Fibroblast of skin of left quadriceps (primary cell): ENCODE data around the gene XPNPEP3.
A peak's percentile ranks its signal among the peaks of the same experiment; 100 is the strongest.
"Not testable (repeated sequence)": the region's sequence is repeated elsewhere in the genome, so short reads cannot be mapped to it uniquely, and the experiment has no call there.

ENCODE experiments used
- DNase-seq, 2 experiments: peaks; one replicate each; pipeline ENCODE4 v3.0.0-alpha.2; 2013; ENCODE audit warnings: low read depth in 2 of 2

The XPNPEP3 gene

DNA sequence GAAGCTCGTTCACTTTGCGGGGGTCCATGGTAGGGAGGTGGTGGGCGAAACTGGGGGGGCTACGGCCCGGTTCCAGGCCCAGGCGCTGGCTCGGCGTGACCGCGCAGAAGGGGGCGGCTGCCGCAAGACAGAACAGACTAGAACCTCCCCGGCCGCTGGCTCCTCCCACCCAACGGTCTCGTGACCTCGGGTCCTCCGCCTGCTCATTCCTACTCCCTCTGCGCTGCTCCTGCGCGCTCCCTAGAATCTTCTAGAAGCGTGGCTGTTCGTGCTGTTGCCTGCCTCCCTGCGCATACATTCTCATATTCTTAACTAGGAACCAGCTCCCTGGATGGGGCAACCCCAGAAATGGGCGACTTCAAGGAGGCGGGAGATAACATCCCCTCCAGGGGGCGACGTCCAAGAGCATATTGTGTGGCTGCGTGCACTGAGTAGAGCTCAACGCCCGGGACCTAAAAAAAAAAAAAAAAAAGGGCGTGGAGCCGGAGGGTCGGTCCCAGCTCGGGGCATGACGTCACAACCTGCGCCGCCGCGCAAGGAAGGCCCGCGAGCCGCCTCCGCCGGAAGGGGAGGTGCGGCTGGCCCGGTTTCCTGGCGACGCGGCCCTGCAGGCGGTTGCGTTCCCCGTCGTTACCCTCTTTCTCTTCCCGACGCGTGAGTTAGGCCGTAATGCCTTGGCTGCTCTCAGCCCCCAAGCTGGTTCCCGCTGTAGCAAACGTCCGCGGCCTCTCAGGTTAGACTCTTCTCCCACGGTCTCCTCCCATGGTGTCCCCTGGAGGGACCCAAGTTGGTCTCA lies at the start of gene XPNPEP3, which contains the start of gene ST13:
XPNPEP3 (plus strand) TSS at position 636 of the 796 bp plus-strand sequence; CDS start at position 670, 34 bp downstream.
ST13 (minus strand) TSS at position 127 of the 796 bp plus-strand sequence; CDS start at position 28, 99 bp downstream.
- DNase-seq: peak; percentile 93

DNA sequence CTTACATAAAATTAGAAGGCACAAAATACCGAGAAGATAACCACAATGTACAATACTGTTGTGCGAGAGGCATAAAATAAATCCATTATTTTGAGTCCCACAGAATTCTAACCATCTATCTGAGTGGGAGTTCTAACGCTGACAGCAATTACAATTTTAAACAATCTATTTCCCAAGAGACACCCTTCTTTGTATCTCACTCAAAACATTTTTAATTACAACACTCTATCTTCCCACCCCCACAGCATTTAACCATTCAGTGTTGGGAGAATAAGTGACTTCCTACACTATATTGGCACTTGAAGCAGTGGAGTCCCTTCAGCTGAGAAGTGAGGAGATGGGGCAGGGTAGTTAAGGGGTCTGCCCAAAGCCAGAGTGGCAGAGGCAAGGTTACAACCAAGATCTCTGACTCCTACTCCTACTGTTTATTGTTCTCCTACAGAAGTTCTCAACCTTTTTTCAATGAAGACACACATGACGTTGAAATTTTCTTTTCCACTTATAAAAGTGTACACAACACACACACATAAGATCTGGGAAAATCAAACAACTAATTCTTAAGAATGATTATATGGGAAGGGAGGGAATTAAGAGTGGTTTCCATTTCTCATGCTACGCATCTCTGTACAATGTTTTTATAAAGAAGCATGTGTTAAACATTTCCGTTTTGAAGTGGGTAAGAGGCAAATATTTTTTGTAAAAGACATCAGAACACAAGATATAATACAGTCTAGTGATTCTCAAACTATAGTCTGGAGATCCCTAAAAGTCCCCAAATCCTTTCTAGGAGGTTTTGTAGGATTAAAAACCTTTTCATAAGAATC lies 48.7 kb upstream of the XPNPEP3 start:
- DNase-seq: no peak

DNA sequence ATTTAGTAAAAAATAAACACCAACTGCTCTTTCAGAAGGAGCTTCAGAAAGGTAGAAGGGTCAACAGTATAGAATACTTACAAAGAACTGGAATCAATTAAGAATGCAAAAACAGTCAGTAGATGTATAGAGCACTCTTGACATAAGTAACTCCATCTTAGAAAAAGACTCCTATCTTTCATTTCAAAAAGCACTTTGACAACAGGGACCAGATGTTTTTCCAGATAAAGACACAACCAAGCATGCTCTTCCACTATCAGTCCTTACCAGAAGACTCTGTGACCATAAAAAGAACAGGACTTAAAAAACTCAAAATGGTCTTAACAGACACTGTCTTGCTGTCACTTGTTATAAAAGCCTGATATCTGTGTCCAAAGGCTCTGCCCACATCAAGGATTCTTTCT lies 43.0 kb upstream of the XPNPEP3 start:
- no peak for DNase-seq

DNA sequence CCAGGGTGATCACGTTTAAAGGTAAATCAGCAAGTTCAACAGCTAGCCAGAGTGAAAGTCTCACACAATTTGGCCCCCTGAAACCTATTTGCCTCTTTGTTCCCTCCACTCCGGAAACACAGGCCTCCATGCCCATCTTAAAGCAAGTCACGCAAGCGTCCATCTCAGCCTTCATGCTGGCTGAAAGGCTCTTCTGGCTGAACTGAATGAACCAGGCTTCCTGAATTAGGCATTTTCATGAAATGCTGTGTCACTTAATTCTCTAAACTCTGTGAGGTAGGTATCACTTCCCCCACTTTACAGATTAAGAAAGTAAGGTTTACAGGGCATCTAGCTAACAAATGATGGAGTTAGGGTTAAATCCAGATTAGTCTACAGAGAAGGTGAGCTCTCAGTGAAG lies 39.2 kb upstream of the XPNPEP3 start:
- no peak for DNase-seq

DNA sequence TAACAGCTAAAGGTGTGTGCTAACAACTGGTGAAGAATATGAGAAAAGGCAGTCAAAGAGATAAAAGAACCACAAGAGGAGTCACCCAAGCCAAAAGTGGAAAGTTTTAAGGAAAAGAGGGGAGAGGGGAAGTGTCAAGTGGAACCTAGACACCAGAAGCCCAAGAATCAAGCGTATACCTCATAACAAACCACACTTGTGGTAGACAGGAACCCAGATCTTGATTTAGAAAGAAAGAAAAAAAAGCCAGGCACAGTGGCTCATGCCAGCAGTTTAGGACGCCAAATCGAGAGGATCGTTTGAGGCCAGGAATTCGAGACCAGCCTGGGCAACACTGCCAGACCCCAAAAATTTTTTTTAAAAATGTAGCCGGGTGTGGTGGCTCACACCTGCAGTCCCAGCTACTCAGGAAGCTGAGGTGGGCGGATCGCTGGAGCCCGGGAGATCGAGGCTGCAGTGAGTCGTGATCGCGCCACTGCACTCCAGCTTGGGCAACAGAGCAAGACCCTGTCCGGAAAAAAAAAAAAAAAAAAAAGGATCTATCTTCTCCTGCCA lies 38.7 kb upstream of the XPNPEP3 start:
- DNase-seq: no peak

DNA sequence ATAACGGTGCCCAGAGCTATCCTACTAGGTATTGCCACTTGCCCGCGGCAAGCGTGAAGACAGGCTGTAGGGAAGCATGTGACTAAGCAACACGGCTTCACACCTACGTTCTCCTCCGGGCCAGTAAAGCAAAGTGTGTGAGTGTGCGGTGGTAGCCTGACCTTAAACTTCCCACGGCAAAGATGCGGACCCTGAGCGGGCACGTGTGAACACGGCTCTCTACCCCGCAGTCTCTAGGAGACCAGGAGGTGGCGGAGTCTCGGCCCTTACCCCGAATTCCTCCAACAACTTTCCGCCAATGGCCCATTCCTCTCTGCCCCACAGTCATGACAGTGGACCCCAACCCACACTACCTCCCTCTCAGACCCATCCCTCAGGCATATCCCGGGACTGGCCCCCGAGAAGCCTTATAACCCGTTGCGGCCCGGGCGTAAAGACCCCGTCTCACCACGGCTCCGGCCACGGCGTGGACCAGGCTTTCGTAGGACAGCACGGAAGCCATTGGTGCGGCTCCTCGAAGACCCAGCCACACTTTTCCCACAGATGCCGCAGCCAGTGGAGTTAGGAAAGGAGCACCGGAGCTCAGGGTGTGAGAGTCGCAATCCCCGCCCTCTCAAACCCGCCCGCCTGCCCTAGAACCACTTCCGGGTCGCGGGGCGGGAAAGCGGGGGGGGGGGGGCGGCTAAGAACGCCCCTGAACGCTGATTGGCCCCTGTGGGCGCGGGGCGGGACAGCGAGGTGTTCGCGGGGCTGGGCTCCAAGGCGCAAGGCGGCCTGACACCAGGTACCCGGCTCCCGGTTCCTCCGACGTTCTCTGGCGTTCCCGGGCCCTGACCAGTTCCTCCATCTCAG lies 38.0 kb upstream of the XPNPEP3 start, which contains the start of gene SLC25A17:
SLC25A17 (minus strand) TSS at position 600 of the 852 bp plus-strand sequence; CDS start at position 502, 98 bp downstream.
- DNase-seq: peak; percentile 53 to 59

DNA sequence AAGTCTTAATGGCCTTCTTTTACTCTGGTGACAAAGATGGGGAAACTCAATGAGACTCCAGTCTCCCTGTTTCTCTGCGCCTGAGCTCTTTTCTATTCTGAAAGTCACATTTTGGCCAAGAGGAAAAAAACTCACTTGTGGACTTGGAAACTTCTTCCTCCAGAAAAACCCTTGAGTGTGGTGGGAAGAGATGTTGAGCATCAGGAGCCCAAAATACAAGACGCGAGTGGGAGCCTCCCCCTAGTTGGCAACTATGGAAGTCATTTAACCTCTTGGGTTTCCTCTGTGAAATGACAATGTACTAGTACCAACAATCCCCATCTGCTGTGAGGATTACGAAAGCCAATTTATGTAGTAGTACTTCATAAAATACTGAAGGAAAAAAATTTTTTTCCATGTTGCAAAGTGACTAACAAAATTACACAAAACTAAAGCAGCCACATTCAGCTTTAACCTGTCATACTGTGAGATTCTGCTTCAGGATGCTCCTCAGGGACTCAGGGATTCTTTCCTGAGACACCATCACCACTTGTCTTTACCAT lies 37.3 kb upstream of the XPNPEP3 start:
- DNase-seq: no peak

DNA sequence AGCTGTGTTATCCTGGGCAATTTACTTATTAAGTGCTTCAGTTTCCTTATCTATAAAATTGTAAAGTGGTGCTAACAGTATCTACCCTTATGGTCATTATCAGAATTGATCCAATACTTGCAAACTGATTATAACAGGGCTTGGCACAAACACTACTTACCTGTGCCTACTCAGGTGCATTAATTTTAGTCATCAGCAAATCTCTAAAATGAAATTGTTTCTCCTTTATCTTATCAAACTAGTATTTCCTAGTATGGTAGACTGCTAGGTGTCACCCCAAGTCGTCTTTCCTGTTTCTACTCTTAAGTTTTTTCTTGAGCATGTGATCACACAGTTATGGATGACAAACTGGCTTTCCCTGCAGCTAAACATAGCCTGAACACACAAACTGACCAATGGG lies 33.5 kb upstream of the XPNPEP3 start:
- DNase-seq: no peak

DNA sequence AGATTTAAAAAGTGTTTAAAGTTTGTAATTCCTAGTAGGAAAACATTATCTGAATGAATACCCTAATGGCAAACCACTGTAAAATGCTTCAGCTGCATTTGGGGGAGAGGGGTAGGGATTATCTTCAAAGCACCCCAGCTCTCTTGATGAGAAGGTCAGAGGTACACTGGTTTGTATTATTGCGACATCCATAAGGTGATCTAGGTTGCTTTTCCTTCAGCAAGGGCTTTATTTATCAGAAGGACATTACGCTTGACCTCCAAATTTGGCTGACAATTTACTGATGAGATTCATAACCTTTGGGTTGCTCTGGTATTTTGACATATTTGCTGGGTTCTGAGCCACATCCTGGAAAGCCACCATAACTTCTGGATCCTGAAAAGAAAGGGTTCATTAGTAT lies 30.7 kb upstream of the XPNPEP3 start:
- not testable (repeated sequence) for DNase-seq

DNA sequence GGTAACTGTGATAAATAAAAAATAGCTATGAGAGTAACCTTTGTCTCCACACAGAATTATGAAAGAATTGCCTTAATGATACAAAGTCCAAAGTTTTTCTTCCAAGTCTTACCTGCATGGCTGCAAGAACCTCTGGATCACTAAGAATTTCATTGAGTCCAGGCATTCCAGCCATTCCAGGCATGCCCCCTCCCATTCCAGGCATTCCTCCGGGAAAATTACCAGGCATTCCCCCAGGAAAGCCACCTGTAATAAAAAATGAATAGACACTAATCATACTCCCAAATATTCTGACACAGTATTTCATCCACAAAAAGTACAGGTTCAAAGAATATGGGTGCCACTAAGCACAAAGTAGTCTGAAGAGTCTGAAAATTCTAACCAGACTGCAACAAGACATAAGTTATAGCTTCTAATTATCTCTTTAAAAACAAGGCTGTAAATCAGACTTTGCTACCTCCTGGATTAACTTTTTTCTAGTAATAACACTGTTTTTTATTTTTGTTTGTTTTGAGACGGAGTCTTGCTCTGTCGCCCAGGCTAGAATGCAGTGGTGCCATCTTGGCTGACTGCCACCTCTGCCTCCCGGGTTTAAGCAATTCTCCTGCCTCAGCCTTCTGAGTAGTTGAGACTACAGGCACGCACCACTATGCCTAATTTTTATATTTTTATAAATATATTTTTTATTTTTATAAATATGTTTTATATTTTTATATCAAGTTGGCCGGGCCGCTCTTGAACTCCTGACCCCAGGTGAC lies 29.8 kb upstream of the XPNPEP3 start:
- no peak for DNase-seq

DNA sequence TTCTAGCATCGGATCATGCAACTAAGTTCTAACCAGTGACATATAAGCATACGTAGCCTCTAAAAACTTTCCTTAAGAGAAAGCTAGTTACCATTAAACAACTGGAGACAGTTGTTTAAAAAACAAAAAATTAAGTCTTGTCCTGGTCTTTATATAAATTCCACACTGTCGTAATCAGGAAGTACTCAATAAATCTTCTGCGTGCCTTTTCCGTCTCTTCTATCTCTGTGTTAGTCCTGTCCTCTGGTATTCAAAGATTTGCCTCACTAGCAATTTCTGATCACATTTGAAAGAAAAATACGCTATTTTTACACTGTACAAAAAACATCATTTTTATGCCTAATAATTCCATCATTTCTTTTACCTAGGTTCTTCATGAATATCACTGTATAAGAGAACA lies 27.8 kb upstream of the XPNPEP3 start:
- DNase-seq: no peak

DNA sequence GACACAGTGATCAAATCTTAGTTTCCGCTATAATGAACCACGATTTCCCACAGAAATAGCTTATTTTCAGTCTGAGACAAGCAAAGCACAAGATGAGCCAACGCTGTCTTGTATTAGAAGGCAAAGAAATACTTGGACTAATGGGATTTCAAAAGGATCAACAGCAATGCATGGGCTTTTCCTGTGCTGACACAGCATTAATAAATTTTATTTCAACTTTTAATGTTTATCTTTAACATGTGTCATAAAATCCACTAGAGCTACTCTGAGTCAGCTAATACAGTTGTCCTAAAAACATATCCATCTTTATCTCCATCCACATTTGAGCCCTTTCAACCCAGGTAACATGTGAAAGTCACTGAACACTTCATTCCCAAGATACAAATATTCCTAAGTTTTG lies 22.3 kb upstream of the XPNPEP3 start:
- DNase-seq: no peak

DNA sequence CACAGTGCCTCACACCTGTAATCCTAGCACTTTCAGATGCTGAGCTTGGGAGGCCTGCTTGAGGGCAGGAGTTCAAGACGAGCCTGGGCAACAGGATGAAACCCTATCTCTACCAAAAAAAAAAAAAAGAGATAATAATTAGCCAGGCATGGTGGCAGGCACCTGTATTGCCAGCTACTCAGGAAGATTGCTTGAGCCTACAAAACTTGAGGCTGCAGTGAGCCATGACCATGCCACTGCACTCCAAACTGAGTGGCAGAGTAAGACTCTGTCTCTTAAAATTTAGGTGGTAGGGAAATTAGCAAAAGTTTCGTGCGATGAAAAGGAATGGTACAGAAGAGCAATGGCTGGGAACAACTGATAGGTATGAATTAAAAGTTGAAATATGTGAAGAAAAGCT lies 18.5 kb upstream of the XPNPEP3 start:
- DNase-seq: no peak

DNA sequence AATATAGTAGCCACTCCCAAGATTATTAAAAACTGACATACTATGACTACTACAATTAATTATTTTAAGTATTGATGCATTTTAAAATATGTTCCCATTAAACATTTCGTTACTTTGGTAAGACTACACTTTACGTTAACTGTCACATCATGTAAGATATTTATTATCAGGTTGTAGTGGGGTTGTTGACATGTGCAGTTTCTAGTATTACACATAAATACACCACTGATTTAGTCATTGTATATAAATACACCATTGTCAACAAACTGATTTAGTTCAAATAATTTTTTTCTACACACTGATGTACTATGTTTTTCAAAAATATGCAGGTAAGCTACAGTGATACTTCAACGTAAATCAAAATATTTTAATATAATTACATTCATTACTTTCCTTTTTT lies 12.0 kb upstream of the XPNPEP3 start:
- DNase-seq: no peak

DNA sequence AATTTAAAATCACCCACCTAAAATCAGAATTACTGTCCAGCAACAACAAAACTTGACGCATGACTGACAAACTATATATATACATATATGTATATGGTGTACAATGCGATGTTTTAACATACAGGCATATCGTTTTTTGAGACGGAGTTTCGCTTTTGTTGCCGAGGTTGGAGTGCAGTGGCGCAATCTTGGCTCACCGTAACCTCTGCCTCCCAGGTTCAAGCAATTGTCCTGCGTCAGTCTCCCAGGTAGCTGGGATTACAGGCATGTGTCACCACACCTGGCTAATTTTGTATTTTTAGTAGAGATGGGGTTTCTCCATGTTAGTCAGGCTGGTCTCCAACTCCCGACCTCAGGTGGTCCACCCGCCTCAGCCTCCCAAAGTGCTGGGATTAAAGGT lies 11.1 kb upstream of the XPNPEP3 start:
- DNase-seq: not testable (repeated sequence)

DNA sequence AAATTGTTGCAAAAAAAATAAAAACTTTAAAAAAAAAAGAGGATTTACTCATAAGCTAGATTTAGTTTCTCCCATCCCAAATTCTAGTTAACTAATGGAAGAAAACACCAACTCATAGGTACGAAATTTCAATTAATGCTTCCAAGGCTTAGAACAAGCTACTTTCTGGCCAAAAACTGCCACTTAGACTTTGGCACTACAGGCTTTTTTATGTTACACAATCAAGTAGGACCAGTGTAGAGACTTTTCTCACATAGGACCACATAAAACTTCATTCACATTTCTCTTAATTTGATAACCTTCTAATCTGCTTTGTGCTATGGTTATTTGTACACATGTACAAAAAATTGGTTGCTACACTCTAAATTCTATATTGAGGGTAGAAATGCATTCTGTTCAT lies 3.6 kb upstream of the XPNPEP3 start:
- DNase-seq: no peak

DNA sequence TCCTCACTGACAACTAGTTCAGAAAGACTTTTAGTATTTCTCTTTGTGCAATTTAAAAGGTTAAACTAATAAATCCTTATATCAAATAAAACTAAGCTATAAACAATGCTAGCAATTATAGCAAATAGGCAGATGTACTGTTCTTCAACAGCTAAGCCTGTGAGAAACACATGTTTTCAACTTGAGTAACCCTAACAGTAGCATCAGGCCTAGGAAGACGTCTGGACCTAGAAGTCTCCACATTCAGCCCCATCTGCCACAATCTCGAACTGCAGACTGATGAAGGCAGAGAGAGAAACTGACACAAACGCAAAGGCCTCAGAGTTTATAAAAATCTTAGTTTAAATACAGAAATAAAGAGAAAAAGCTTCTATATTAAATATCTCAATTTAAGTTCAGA lies 3.0 kb upstream of the XPNPEP3 start:
- DNase-seq: no peak

DNA sequence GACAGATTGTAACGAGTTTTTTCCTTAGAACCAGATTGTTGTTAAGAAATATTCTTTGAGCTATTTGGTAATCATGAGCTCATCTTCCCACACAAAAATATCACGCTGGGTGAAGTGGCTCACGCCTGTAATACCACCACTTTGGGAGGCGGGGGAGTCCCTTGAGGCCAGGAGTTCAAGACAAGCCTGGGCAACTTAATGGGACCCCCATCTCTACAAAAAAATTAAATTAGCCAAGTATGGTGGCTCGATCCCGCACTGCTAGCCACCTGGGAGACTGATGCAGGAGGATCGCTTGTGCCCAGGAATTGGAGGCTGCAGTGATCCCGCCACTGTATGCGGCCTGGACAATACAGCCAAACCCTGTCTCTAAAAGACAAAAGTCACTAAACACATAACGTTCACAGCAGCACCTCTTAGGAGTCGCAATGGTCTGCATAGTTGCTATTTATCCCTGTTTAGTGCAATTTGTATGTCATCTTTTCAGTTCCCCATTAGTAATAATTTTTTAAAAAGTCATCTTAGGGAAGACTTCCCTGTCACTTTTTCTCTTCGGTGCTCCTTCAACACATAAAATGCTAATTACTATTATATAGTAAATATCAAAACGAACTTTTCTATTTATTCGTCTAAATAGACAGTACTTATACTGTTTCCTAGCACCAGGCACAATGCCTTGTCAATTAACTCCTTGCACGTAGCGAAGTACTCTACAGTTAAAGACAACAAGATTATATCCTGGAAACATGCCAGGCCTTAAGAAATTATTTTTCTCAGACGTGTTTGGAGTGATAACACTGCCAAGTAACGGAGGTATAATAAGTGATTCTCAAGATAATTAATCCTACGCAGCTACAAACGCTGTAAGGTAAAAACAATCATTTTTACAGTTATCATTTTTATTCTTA lies 1.6 kb upstream of the XPNPEP3 start:
- DNase-seq: no peak

DNA sequence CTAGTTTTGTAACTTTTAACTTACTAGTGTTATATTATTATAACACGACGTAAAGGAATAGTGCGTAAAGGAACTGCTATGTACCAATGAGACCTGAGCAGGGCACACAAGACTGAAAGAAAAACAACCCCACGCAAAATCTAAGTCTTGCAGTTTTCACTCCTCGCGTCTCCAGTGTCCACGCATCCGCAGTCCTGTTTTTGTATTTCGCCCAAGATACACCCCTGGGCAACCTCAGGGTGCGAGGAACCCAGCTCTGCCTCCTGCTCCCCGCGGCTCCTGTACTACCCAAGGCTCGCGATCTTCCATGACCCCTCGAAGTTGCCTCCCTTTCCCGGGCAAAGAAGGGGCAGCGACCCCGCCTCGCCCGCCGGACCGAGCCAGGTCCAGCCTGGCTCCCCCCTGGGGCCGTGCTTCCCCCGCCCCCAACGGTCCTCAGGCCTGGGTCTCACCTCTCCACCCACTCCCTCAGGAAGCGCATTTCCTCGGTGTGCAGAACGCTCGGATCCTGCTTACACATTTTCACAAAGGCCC lies 902 bp upstream of the XPNPEP3 start:
- no peak for DNase-seq
